ENCODE results near the gene FREM2.

Gene FREM2

GRCh38 chr13:38686577-38687245 is at the start of gene FREM2:
TSS of gene FREM2 (plus strand) at chr13:38687077. CDS start at chr13:38687345, 268 bp downstream.
- DNase-seq (ENCODE audit: low read depth) = no peak

- no peak for DNase-seq (ENCODE audit: low read depth)
These were observed 49.3 kb upstream of the FREM2 start for GRCh38 chr13:38637576-38637975.

GRCh38 chr13:38641164-38641948 is 45.5 kb upstream of the FREM2 start:
- DNase-seq (ENCODE audit: low read depth) = no peak

GRCh38 chr13:38647312-38647711 is 39.6 kb upstream of the FREM2 start:
- DNase-seq (ENCODE audit: low read depth) = no peak

- no peak for DNase-seq (ENCODE audit: low read depth)
These were observed 38.0 kb upstream of the FREM2 start for GRCh38 chr13:38648912-38649311.

- no peak for DNase-seq (ENCODE audit: low read depth)
These were observed 30.2 kb upstream of the FREM2 start for GRCh38 chr13:38656699-38657098.

- DNase-seq (ENCODE audit: low read depth) = no peak
These were observed 29.7 kb upstream of the FREM2 start for GRCh38 chr13:38657191-38657590.

- no peak for DNase-seq (ENCODE audit: low read depth)
These were observed 28.0 kb upstream of the FREM2 start for GRCh38 chr13:38658906-38659305.

- DNase-seq (ENCODE audit: low read depth) = no peak
These were observed 25.7 kb upstream of the FREM2 start for GRCh38 chr13:38661010-38661675.

GRCh38 chr13:38662362-38662761 is 24.5 kb upstream of the FREM2 start:
- no peak for DNase-seq (ENCODE audit: low read depth)

- DNase-seq (ENCODE audit: low read depth) = no peak
These were observed 22.0 kb upstream of the FREM2 start for GRCh38 chr13:38664906-38665305.

GRCh38 chr13:38667526-38668109 is 19.3 kb upstream of the FREM2 start:
- no peak for DNase-seq (ENCODE audit: low read depth)

- no peak for DNase-seq (ENCODE audit: low read depth)
These were observed 17.5 kb upstream of the FREM2 start for GRCh38 chr13:38669234-38669964.

GRCh38 chr13:38670627-38671026 is 16.2 kb upstream of the FREM2 start:
- no peak for DNase-seq (ENCODE audit: low read depth)

- no peak for DNase-seq (ENCODE audit: low read depth)
These were observed 14.9 kb upstream of the FREM2 start for GRCh38 chr13:38671980-38672379.

- no peak for DNase-seq (ENCODE audit: low read depth)
These were observed 12.7 kb upstream of the FREM2 start for GRCh38 chr13:38674208-38674607.

GRCh38 chr13:38680912-38681311 is 6.0 kb upstream of the FREM2 start:
- DNase-seq (ENCODE audit: low read depth) = no peak

GRCh38 chr13:38684714-38685113 is 2.2 kb upstream of the FREM2 start:
- DNase-seq (ENCODE audit: low read depth) = no peak

- DNase-seq (ENCODE audit: low read depth) = no peak
These were observed 1.4 kb upstream of the FREM2 start for GRCh38 chr13:38685431-38685830.

- no peak for DNase-seq (ENCODE audit: low read depth)
These were observed 802 bp upstream of the FREM2 start for GRCh38 chr13:38685974-38686576.
